Liver (tissue), 9 donors: ENCODE results near the gene TBCA. TPM values are rescaled to one million over a fixed set of nuclear protein-coding genes. Genes with fewer than 3 reads are reported as not detected.
A peak's percentile ranks its signal among the peaks of the same experiment; 100 is the strongest.

Experiments used
- DNase-seq: peaks from one replicate; pipeline ENCODE4 v3.0.0-alpha.2; 2017; ENCODE audit warnings: low spot score
- H3K27ac ChIP-seq, 2 donors: one replicate each; pipeline ENCODE4 v1.7.0; 2013; ENCODE audit warnings: inconsistent platforms in 2 of 2, low read length in 2 of 2, control low read depth in 1 of 2, low read depth in 1 of 2, mild to moderate bottlenecking in 1 of 2
- H3K27me3 ChIP-seq, 4 donors: one replicate each; pipeline versions ENCODE4 v1.6.1 to v1.7.0; 2013; ENCODE audit warnings: low read length in 3 of 4, inconsistent platforms in 1 of 4, mild to moderate bottlenecking in 1 of 4, moderate library complexity in 1 of 4; ENCODE audit not compliant: control insufficient read depth in 4 of 4, insufficient read depth in 4 of 4
- H3K36me3 ChIP-seq, 4 donors: one replicate each; pipeline versions ENCODE4 v1.6.1 to v1.7.0; 2013; ENCODE audit warnings: low read length in 3 of 4, mild to moderate bottlenecking in 3 of 4, low read depth in 1 of 4, moderate library complexity in 1 of 4; ENCODE audit not compliant: control insufficient read depth in 4 of 4, insufficient read depth in 3 of 4
- H3K4me1 ChIP-seq, 4 donors: one replicate each; pipeline versions ENCODE4 v1.6.1 to v1.7.0; 2013; ENCODE audit warnings: low read length in 3 of 4, mild to moderate bottlenecking in 3 of 4, moderate library complexity in 1 of 4; ENCODE audit not compliant: control insufficient read depth in 4 of 4, insufficient read depth in 4 of 4
- H3K4me3 ChIP-seq, 3 donors: one replicate each; pipeline versions ENCODE4 v1.6.1 to v1.7.0; 2013; ENCODE audit warnings: low read length in 3 of 3, control low read depth in 1 of 3, low read depth in 1 of 3, mild to moderate bottlenecking in 1 of 3
- H3K9ac ChIP-seq, 2 donors: one replicate each; pipeline ENCODE4 v1.7.0; 2013; ENCODE audit warnings: low read length in 2 of 2, mild to moderate bottlenecking in 2 of 2, moderate library complexity in 2 of 2, control low read depth in 1 of 2, low read depth in 1 of 2
- H3K9me3 ChIP-seq, 4 donors: one replicate each; pipeline versions ENCODE4 v1.6.1 to v1.7.0; 2013; ENCODE audit warnings: low read length in 3 of 4; ENCODE audit not compliant: control insufficient read depth in 4 of 4
- EGR1 ChIP-seq, 2 donors: IDR thresholded peaks; 2 replicates each; pipeline ENCODE4 v1.6.1; 2016 to 2018; ENCODE audit warnings: antibody characterized with exemption in 2 of 2, low read depth in 2 of 2
- FOXA1 ChIP-seq: IDR thresholded peaks from 2 replicates; pipeline ENCODE4 v1.6.1; 2016; ENCODE audit warnings: antibody characterized with exemption
- FOXA2 ChIP-seq: IDR thresholded peaks from 2 replicates; pipeline ENCODE4 v1.6.1; 2016; ENCODE audit warnings: antibody characterized with exemption
- NR2F2 ChIP-seq: IDR thresholded peaks from 2 replicates; pipeline ENCODE4 v1.6.1; 2016; ENCODE audit warnings: antibody characterized with exemption
- SP1 ChIP-seq: IDR thresholded peaks from 2 replicates; pipeline ENCODE4 v1.6.1; 2018; ENCODE audit warnings: antibody characterized with exemption, mild to moderate bottlenecking
- YY1 ChIP-seq: IDR thresholded peaks from 2 replicates; pipeline ENCODE4 v1.6.1; 2016; ENCODE audit warnings: antibody characterized with exemption, mild to moderate bottlenecking
- WGBS: extraction: QIAGEN DNeasy Blood & Tissue Kit; methylation state at CpG from one replicate; pipeline ENCODE4 v1.1.7; 2013; 5-methylcytosine and 5-hydroxymethylcytosine counted together
- polyA plus RNA-seq, 2 donors: library from polyadenylated mRNA; stranded (reverse) in 1 of 2; unstranded in 1 of 2; fragments of 200-250 nt in 1 of 2; fragments of >200 nt in 1 of 2; fragmentation: Nextera tagmentation in 1 of 2; extraction: Ambion mirVana in 1 of 2; gene quantifications; one replicate each; pipeline versions ENCODE4 v1.2.1 to v1.2.3, GENCODE V29; 2013 to 2015
- total RNA-seq, 2 donors: library from RNA; depleted of rRNA; stranded (reverse); fragments of >200 nt; gene quantifications; one replicate each; pipeline ENCODE4 v1.2.3, GENCODE V29; 2014
- TF ChIP-seq, protein P1 (sequence below): IDR thresholded peaks from 2 replicates; pipeline ENCODE4 v1.6.1; 2016; ENCODE audit warnings: antibody characterized with exemption
- TF ChIP-seq, protein P2 (sequence below): IDR thresholded peaks from 2 replicates; pipeline ENCODE4 v1.6.1; 2016; ENCODE audit warnings: antibody characterized with exemption, mild to moderate bottlenecking
- TF ChIP-seq, protein P3 (sequence below): IDR thresholded peaks from 2 replicates; pipeline ENCODE4 v1.6.1; 2016; ENCODE audit warnings: antibody characterized with exemption
- TF ChIP-seq, protein P4 (sequence below): IDR thresholded peaks from 2 replicates; pipeline ENCODE4 v1.6.1; 2016; ENCODE audit warnings: antibody characterized with exemption
- donor health status: healthy.
- donor health status: healthy.
- donor health status: healthy.
- donor health status: healthy.
- donor health status: healthy.

The TBCA gene
- total and polyA plus RNA-seq, 4 donors: 62.5 to 338 (median 107) TPM

DNA sequence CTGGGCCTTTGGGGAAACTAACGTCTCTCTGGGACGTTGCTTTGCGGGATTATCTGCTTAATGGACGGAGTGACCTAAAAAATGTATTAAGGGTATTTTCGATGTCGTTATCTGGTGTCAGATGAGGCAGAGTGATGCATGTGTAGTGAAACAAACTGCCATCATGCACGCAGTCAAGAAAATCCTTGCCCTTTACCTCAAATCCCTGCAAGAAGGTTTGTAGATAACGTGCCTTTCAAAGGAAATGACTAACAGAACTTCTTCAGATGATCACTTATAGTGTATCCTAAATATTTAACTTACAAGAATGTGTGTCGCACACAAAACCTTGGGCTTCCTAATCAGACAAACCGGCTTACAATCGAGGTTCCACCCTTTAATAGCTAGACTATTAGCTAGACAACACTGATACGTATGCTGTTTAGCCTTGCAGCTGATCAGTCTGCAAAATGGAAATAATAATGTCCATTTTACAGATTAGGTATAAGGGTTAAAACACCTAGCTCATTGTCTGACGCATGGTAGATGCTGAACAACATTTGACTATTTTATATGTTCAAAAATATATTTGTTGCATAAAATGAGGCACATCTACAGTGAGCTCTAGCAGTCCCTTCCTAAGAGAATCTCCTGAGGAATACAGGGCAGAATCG is 541 bp upstream of the TBCA start:
- Histone ChIP-seq H3K9me3 (no peaks in the 10 kb centered on the region), H3K9ac (peak overlapping the region; percentile 42 to 93), H3K27ac (peak overlapping the region; percentile 87 to 94), H3K36me3 (no peaks in the 10 kb centered on the region), H3K4me1 (peaks cover 2 to 20% (median 8%) of the 10 kb centered on the region in 4 donors), H3K27me3 (no peaks in the 10 kb centered on the region), H3K4me3 (peak overlapping the region; percentile 66 to 80 (median 78))
- DNase-seq: no peak
- TF ChIP-seq, protein P1, sequence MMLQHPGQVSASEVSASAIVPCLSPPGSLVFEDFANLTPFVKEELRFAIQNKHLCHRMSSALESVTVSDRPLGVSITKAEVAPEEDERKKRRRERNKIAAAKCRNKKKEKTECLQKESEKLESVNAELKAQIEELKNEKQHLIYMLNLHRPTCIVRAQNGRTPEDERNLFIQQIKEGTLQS: no peak
- TF ChIP-seq FOXA1 (no peak), EGR1 (IDR thresholded peaks at IDR 0.05; ENCODE audit: low read depth in 2 of 2) (no peak), NR2F2 (no peak), SP1 (no peak)
- TF ChIP-seq, protein P2, sequence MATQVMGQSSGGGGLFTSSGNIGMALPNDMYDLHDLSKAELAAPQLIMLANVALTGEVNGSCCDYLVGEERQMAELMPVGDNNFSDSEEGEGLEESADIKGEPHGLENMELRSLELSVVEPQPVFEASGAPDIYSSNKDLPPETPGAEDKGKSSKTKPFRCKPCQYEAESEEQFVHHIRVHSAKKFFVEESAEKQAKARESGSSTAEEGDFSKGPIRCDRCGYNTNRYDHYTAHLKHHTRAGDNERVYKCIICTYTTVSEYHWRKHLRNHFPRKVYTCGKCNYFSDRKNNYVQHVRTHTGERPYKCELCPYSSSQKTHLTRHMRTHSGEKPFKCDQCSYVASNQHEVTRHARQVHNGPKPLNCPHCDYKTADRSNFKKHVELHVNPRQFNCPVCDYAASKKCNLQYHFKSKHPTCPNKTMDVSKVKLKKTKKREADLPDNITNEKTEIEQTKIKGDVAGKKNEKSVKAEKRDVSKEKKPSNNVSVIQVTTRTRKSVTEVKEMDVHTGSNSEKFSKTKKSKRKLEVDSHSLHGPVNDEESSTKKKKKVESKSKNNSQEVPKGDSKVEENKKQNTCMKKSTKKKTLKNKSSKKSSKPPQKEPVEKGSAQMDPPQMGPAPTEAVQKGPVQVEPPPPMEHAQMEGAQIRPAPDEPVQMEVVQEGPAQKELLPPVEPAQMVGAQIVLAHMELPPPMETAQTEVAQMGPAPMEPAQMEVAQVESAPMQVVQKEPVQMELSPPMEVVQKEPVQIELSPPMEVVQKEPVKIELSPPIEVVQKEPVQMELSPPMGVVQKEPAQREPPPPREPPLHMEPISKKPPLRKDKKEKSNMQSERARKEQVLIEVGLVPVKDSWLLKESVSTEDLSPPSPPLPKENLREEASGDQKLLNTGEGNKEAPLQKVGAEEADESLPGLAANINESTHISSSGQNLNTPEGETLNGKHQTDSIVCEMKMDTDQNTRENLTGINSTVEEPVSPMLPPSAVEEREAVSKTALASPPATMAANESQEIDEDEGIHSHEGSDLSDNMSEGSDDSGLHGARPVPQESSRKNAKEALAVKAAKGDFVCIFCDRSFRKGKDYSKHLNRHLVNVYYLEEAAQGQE: no peak
- TF ChIP-seq, protein P3, sequence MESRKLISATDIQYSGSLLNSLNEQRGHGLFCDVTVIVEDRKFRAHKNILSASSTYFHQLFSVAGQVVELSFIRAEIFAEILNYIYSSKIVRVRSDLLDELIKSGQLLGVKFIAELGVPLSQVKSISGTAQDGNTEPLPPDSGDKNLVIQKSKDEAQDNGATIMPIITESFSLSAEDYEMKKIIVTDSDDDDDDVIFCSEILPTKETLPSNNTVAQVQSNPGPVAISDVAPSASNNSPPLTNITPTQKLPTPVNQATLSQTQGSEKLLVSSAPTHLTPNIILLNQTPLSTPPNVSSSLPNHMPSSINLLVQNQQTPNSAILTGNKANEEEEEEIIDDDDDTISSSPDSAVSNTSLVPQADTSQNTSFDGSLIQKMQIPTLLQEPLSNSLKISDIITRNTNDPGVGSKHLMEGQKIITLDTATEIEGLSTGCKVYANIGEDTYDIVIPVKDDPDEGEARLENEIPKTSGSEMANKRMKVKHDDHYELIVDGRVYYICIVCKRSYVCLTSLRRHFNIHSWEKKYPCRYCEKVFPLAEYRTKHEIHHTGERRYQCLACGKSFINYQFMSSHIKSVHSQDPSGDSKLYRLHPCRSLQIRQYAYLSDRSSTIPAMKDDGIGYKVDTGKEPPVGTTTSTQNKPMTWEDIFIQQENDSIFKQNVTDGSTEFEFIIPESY: no peak
- TF ChIP-seq, protein P4, sequence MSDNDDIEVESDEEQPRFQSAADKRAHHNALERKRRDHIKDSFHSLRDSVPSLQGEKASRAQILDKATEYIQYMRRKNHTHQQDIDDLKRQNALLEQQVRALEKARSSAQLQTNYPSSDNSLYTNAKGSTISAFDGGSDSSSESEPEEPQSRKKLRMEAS: no peak
- WGBS: 25% methylated on average over 14 of the region's 14 CpGs

DNA sequence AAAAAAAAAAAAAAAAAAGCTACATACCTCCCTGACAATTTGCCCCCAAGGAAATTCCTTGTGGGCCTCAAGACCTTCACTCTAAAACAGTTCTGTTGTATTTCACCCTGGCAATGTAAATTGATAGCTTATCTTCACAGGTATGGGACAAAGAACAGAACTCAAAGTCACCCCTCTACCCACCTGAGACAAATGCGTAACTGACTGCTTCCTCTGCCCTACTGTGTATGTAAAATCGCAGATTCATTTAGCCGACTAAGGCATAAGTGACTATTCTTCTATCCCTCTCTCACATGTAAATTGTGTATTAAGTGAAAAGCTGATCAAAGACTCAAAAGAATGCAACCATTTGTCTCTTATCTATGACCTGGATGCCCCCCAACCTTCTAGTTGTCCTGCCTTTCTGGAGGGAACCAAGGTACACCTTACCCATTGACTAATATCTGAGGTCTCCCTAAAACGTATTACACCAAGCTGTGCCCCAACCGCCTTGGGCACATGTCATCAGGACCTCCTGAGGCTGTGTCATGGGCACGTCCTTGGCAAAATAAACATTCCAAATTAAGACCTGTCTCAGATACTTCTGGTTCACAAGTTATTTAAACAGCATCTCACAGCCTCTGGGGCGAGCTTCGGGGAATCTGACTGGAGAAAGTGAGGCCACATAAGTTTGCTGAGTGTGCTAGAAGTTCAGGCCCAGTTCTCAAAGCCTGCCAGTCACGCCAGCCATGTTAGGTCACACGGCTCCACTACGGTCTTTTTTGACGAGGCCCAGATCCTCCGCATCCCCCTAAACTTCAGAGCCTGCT is 954 bp downstream of the TBCA start:
- Histone ChIP-seq H3K27me3 (no peaks in the 10 kb centered on the region), H3K9ac (peak overlapping the region; percentile 67 to 93), H3K4me1 (peaks cover 4 to 26% (median 9%) of the 10 kb centered on the region in 4 donors), H3K36me3 (peaks cover 0 to 4% (median 0%) of the 10 kb centered on the region in 4 donors), H3K27ac (peak overlapping the region; percentile 87 to 94), H3K9me3 (no peaks in the 10 kb centered on the region), H3K4me3 (peak overlapping the region; percentile 66 to 80 (median 78))
- no peak for DNase-seq
- 8% methylated on average over 13 of the region's 13 CpGs for WGBS
- no peak for TF ChIP-seq FOXA2
- TF ChIP-seq YY1: no peak
- TF ChIP-seq NR2F2: no peak
- TF ChIP-seq, protein P3: no peak
